Activated CD8-positive, alpha-beta memory T cell treated with anti-CD3 and anti-CD28 coated beads, Interleukin-2, amount 50 U/mL, for 4 hours (primary cell): ENCODE measurements around the gene PLXNB2.
"Not testable (repeated sequence)": the region's sequence is repeated elsewhere in the genome, so short reads cannot be mapped to it uniquely, and the experiment has no call there.

ENCODE experiments used
- DNase-seq: peaks from one replicate; pipeline ENCODE4 v3.0.0-alpha.2; 2020

The PLXNB2 gene

GRCh38 chr22:50306753-50307749 lies at the start of gene PLXNB2:
TSS of gene PLXNB2 (minus strand) at chr22:50307646. CDS start at chr22:50290584, 17,062 bp downstream.
- peak; percentile 34 for DNase-seq

GRCh38 chr22:50357222-50357621 lies 49.8 kb upstream of the PLXNB2 start:
- DNase-seq, result no peak

GRCh38 chr22:50356186-50356585 lies 48.7 kb upstream of the PLXNB2 start:
- no peak for DNase-seq

GRCh38 chr22:50348058-50348457 lies 40.6 kb upstream of the PLXNB2 start:
- no peak for DNase-seq

- no peak for DNase-seq
Observed at GRCh38 chr22:50347157-50347556, 39.7 kb upstream of the PLXNB2 start.

- no peak for DNase-seq
Observed at GRCh38 chr22:50346470-50346869, 39.0 kb upstream of the PLXNB2 start.

GRCh38 chr22:50343541-50343935 lies 36.1 kb upstream of the PLXNB2 start:
- DNase-seq, result no peak

GRCh38 chr22:50342651-50343540 lies 35.5 kb upstream of the PLXNB2 start, which contains the start of gene PPP6R2:
TSS of gene PPP6R2 (plus strand) at chr22:50343327. CDS start at chr22:50393909, 50,582 bp downstream.
- peak; percentile 91 for DNase-seq

GRCh38 chr22:50341977-50342650 lies 34.7 kb upstream of the PLXNB2 start:
- peak; percentile 89 for DNase-seq

GRCh38 chr22:50339945-50340879 lies 32.8 kb upstream of the PLXNB2 start:
- no peak for DNase-seq

- no peak for DNase-seq
Observed at GRCh38 chr22:50338860-50339462, 31.5 kb upstream of the PLXNB2 start.

- DNase-seq, result no peak
Observed at GRCh38 chr22:50338042-50338573, 30.7 kb upstream of the PLXNB2 start.

GRCh38 chr22:50337262-50338041 lies 30.0 kb upstream of the PLXNB2 start:
- no peak for DNase-seq

GRCh38 chr22:50334433-50334832 lies 27.0 kb upstream of the PLXNB2 start:
- DNase-seq, result not testable (repeated sequence)

- no peak for DNase-seq
Observed at GRCh38 chr22:50329236-50329635, 21.8 kb upstream of the PLXNB2 start.

GRCh38 chr22:50327711-50328019 lies 20.2 kb upstream of the PLXNB2 start:
- no peak for DNase-seq

GRCh38 chr22:50326956-50327710 lies 19.7 kb upstream of the PLXNB2 start, which contains the start of gene DENND6B:
TSS of gene DENND6B (minus strand) at chr22:50327012. CDS start at chr22:50326988, 24 bp downstream.
- DNase-seq, result peak; percentile 70

GRCh38 chr22:50326225-50326955 lies 18.9 kb upstream of the PLXNB2 start:
- no peak for DNase-seq
